IPS DF 19.7 (cell line): Measurements from ENCODE around the gene DSC2.
"Not testable (repeated sequence)": the region's sequence is repeated elsewhere in the genome, so short reads cannot be mapped to it uniquely, and the experiment has no call there.

Experiments used
- DNase-seq: peaks from one replicate; pipeline ENCODE4 v3.0.0-alpha.2; 2013; ENCODE audit warnings: low read depth, low spot score

Gene DSC2

GRCh38 chr18:31102025-31102684 lies at the start of gene DSC2:
Gene DSC2 (minus strand): TSS chr18:31102421. CDS start chr18:31101971, 450 bp downstream.
- DNase-seq, result no peak

DNA sequence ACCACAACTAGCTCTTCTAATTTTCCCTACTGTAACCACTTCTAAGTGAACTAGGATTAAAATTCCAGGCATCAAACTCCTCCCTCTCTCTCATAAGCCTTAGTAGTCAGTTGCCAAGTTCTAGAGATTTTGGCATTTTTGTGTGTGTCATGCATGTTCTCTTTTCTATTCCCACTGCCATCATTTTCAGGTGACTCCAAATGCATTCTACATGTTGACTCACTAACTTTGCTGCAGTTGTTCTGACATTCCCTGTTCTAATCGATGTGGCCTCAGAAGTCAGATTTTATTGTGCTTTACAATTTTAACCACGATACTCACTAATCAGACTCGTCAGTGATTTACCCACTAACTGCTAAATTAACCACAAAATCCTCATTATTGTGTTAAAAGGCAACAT lies 47.1 kb upstream of the DSC2 start:
- no peak for DNase-seq

DNA sequence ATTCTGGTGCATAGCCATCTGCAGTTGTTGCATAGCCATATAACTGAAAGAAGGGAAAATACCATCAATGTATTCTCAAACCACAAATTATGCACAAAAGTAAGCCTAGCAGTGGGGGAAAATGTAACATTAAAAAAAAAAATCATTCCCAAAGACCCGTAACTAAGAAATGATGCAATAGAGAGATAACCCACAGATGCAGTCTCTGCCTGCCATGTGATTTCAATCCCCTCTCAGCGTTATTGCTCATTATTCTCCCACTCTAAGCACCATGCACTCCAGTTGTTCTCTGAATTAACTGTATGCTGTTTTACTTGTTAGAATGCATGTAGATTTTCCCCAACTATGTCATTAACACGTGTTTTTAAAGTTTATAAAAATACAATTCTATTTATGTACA lies 46.4 kb upstream of the DSC2 start:
- no peak for DNase-seq

DNA sequence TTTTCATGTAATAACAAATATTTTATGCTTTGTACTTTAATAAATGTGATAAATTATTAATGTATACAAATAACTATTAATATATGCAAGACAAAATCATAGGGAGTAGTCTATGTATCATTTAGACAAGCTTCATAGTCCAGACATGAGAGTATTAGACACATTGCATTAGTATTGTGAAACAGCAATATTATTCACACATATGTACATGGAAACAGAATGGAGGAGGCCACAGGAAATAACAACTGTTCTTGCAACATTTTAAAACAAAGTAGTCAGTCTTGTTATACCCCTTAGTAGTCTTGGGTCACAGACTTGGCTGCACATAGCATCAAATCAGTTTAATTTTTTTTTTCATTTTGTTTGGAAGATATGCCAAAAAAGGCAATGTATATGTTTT lies 44.6 kb upstream of the DSC2 start:
- DNase-seq, result no peak

DNA sequence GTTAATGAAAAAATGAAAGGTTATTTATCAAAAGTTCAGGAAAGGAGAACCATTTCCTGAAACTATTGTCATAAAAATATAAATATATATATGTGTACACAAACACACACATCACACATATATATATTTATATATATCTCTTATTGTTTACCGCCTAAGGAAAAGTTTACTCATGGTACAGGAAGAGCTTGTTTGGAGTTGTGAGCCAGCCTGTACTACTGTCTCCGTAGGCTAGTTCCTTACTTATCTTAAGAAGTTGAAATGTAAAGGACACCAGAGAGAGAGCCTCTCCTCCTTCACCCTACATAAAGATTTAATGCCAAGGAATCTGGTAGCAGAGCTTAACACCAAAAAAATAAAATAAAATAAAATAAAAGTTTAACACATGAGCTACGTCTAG lies 40.8 kb upstream of the DSC2 start:
- no peak for DNase-seq

DNA sequence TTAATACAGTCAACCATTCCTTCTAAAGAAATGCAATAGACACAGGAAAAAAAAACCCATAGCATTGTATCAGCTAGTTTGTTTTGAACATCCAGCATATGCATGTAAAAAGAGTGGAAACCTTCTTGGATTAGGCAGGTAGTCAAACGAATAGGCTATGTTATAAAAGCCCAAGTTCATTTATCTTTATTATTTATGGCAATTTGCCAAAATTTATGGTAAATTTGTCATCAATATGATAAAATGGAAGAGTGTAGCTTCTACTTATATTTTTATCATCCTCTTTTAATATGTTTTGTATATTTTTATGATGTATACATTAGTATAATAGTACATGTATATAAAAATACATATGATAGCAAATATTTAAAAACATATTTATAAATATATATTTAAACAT lies 36.5 kb upstream of the DSC2 start:
- no peak for DNase-seq

GRCh38 chr18:31134988-31135529 lies 32.8 kb upstream of the DSC2 start:
- no peak for DNase-seq

GRCh38 chr18:31129398-31130115 lies 27.3 kb upstream of the DSC2 start:
- DNase-seq, result no peak

GRCh38 chr18:31125878-31126277 lies 23.7 kb upstream of the DSC2 start:
- no peak for DNase-seq

GRCh38 chr18:31123125-31123524 lies 20.9 kb upstream of the DSC2 start:
- not testable (repeated sequence) for DNase-seq

GRCh38 chr18:31120594-31120993 lies 18.4 kb upstream of the DSC2 start:
- DNase-seq, result no peak

DNA sequence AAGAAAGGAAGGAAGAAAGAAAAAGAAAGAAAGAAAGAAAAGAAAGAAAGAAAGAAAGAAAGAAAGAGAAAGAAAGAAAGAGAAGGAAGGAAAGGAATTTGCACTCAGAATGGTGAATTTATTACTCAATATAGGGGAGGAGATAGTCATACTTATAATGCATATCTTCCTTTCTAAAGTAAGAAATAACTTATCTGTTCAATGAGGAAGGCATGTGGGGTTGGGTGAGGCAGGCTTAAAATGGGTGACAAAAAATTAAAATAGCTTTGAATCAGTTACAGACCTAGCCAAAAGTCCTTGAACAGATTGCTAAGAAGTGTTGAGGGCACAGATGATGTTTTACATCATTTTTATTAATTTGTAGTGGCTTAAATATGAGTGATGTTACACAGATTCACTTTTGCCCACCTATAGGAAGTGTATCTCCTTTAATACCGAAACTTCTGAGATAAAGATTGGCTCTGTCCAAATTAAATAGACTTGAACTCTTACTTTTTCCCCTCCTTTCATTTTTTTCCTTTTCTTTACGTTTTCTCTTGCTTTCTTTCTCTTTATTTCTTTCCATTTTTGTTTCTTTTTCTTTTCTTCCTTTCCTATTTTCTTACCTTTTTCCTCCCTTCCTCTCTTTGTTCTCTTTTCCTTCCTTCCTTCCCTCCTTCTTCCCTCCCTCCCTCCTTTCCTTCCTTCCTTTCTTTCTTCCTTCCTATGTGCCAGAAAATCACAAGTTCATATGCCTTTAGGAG lies 14.8 kb upstream of the DSC2 start:
- DNase-seq, result no peak

DNA sequence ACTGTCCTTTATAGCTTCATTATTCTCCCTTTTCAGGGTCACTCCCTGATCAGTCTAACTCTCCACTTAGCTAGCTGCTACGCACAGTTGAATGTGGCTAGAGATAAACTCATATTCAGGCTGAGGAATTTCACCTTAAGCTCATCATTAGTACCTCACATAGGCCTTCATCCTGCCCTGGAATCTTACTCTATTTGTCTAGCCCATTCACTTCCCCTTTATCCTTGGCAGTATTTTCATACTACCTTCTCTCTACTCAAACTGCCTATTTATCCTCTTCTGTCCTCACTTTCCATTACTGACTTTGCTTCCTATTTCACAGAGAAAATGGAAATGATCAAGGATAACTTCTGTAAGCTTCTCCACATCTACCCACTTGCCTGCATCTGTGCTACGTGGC lies 10.6 kb upstream of the DSC2 start:
- DNase-seq, result no peak

DNA sequence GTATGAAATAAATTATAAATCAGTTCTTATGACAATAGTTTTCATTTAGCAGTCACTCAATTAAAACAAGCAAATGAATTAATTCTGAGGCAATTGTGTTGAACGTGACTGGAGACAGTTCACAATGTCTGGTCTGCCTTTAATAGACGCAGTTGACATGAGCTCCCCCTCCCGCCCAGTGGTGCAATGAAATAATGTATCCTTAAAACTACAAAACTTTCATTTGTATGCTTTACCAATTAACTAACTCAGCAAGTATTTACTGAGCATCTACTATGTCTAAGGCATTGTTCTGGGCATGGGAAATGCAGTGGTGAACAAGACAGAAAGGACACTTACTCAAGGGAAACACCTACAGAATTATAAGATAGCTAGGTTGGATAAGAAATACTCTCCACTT lies 3.5 kb upstream of the DSC2 start:
- DNase-seq, result no peak

GRCh38 chr18:31104444-31104843 lies 2.2 kb upstream of the DSC2 start:
- DNase-seq, result no peak

GRCh38 chr18:31103423-31103822 lies 1.2 kb upstream of the DSC2 start:
- DNase-seq, result no peak

- no peak for DNase-seq
Measured at GRCh38 chr18:31102941-31103340, 720 bp upstream of the DSC2 start.

GRCh38 chr18:31101183-31102024 lies 817 bp downstream of the DSC2 start:
- no peak for DNase-seq

GRCh38 chr18:31100436-31101182 lies 1.6 kb downstream of the DSC2 start:
- no peak for DNase-seq

DNA sequence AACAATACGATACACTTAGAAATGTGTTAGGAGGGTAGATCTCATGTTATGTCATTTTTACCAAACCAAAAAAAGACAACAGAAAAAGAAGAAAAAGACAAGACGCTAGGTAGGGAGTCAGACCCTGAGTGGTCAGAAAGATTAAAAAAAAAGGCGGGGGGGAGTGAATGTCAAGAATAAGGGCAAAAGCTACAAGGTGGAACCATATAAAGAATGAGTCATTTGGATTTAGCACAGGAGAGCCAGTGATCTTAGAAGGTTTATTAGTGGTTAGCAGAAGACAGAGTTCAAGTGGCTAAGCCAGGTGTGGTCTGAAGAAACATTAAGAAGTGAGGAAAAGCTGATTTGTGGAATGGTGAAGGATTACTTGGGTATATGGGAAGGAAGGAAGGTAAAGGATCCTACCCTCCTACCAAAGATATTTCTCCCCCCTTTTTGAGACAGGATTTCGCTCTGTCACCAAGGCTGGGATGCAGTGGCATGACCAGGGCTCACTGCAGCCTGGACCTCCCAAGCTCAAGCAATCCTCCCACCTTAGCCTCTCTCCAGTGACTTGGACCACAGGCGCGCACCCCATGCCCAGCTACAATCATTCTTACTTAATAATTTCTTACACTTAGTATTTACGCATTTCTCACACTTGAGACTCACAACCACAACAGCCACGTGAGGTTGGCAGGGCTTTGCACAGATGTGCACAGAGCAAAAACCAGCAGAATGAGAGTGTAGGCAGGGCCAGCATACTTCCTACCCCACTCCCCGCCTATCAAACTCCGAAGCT lies 2.6 kb downstream of the DSC2 start:
- DNase-seq, result no peak
